HEK293T (cell line): ENCODE data around the gene HS6ST2.

ENCODE experiments used
- CTCF ChIA-PET: fragments of 350-600 bp; formaldehyde crosslinking; extraction: SDS; loops from one replicate; lab custom pipeline; 2021; ENCODE audit warnings: antibody characterized with exemption, inconsistent platforms; lab: Yijun Ruan, JAX
- POLR2A ChIA-PET: fragments of 350-600 bp; formaldehyde crosslinking; extraction: SDS; loops from one replicate; lab custom pipeline; 2020; ENCODE audit warnings: antibody characterized with exemption, inconsistent platforms; lab: Yijun Ruan, JAX
- DNase-seq: peaks from one replicate; pipeline ENCODE4 v3.0.0; 2012; ENCODE audit warnings: mixed read lengths; ENCODE audit errors: extremely low spot score
- ARNT ChIP-seq: fragments of 450-650 bp; IDR thresholded peaks from 2 replicates; pipeline ENCODE4 v1.6.1; 2017; ENCODE audit warnings: mild to moderate bottlenecking
- BHLHE40 ChIP-seq: fragments of 450-650 bp; IDR thresholded peaks from 2 replicates; pipeline ENCODE4 v1.6.1; 2016; ENCODE audit warnings: mild to moderate bottlenecking, moderate library complexity, borderline replicate concordance
- CTBP1 ChIP-seq: fragments of 450-650 bp; IDR thresholded peaks from 2 replicates; pipeline ENCODE4 v1.6.1; 2016; ENCODE audit warnings: borderline replicate concordance
- ELF4 ChIP-seq: fragments of 450-650 bp; IDR thresholded peaks from 2 replicates; pipeline ENCODE4 v1.6.1; 2017; ENCODE audit warnings: antibody characterized with exemption
- FOXA1 ChIP-seq: fragments of 450-650 bp; IDR thresholded peaks from 2 replicates; pipeline ENCODE4 v1.6.1; 2016; ENCODE audit warnings: mild to moderate bottlenecking
- FOXK2 ChIP-seq: fragments of 450-650 bp; IDR thresholded peaks from 2 replicates; pipeline ENCODE4 v1.6.1; 2016; ENCODE audit warnings: mild to moderate bottlenecking
- FOXM1 ChIP-seq: fragments of 450-650 bp; IDR thresholded peaks from 2 replicates; pipeline ENCODE4 v1.6.1; 2017; ENCODE audit warnings: mild to moderate bottlenecking, borderline replicate concordance
- HDGF ChIP-seq: fragments of 450-650 bp; IDR thresholded peaks from 2 replicates; pipeline ENCODE4 v1.6.1; 2017; ENCODE audit warnings: antibody characterized with exemption, borderline replicate concordance
- L3MBTL2 ChIP-seq: fragments of 450-650 bp; conservative IDR thresholded peaks from 2 replicates; pipeline ENCODE4 v1.6.1; 2016; ENCODE audit warnings: mild to moderate bottlenecking
- LEF1 ChIP-seq: fragments of 450-650 bp; IDR thresholded peaks from 2 replicates; pipeline ENCODE4 v1.6.1; 2017; ENCODE audit warnings: mild to moderate bottlenecking, borderline replicate concordance
- NFRKB ChIP-seq: fragments of 450-650 bp; IDR thresholded peaks from 2 replicates; pipeline ENCODE4 v1.6.1; 2016; ENCODE audit warnings: mild to moderate bottlenecking, moderate library complexity
- SP1 ChIP-seq: fragments of 450-650 bp; IDR thresholded peaks from 2 replicates; pipeline ENCODE4 v1.6.1; 2017
- SUZ12 ChIP-seq: fragments of 450-650 bp; IDR thresholded peaks from 2 replicates; pipeline ENCODE4 v1.6.1; 2016; ENCODE audit warnings: mild to moderate bottlenecking
- TARDBP ChIP-seq: fragments of 450-650 bp; IDR thresholded peaks from 2 replicates; pipeline ENCODE4 v1.6.1; 2016
- ZNF384 ChIP-seq: fragments of 450-650 bp; IDR thresholded peaks from 2 replicates; pipeline ENCODE4 v1.6.1; 2016
- TF ChIP-seq, protein P1 (sequence below): fragments of 450-650 bp; IDR thresholded peaks from 2 replicates; pipeline ENCODE4 v1.6.1; 2016

HS6ST2 gene

DNA sequence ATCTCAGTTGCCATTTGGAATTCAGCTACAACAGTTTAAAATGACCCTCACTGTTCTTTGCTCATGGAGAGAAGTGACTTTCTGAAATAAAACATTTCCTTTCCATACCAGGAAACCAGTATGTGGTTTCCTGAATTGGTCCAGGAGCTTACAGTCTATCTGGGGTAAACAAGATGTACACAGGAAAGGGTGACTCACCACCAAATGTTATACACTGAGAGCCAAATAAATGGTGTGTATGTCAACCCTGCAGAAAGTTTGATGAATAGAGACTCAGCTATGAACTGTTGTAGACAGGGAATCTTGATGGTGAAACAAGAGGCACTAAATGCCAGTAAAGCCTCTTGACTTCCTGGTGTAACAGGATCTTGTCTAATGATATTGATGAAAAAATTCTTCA is 100.4 kb downstream of the HS6ST2 start:
- no peak for DNase-seq
- ChIA-PET CTCF (no interaction called here), POLR2A (no interaction called here)
- TF ChIP-seq L3MBTL2: no peak
- no peak for TF ChIP-seq NFRKB
- TF ChIP-seq ARNT: no peak
- TF ChIP-seq, protein P1, sequence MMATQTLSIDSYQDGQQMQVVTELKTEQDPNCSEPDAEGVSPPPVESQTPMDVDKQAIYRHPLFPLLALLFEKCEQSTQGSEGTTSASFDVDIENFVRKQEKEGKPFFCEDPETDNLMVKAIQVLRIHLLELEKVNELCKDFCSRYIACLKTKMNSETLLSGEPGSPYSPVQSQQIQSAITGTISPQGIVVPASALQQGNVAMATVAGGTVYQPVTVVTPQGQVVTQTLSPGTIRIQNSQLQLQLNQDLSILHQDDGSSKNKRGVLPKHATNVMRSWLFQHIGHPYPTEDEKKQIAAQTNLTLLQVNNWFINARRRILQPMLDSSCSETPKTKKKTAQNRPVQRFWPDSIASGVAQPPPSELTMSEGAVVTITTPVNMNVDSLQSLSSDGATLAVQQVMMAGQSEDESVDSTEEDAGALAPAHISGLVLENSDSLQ: no peak

DNA sequence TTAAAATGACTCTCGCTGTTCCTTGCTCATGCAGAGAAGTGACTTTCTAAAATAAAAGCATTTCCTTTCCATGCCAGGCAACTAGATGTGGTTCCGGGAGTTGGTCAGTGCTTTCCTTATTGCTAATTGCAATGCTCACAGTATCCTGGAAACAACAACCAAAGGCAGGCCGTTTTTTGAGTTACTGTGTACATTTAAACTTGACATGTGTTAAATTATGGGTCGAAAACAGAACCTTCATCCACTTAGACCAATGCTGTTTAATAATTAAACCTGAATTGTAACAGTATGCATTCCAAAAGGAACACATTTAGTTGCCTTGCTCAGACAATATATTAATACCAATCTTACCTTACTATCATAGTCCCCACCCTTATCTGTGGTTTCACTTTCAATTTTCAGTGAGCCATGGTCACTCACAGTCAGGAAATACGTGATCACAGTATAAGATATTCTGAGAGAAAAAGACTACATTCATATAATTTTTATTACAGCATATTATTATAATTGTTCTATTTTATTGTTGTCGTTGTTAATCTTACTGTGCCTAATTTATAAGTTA is 102.6 kb downstream of the HS6ST2 start:
- DNase-seq: no peak
- no peak for TF ChIP-seq ELF4
- TF ChIP-seq SUZ12: no peak
- TF ChIP-seq NFRKB: no peak
- no peak for TF ChIP-seq SP1
- TF ChIP-seq, protein P1: no peak
- TF ChIP-seq ZNF384: no peak
- TF ChIP-seq FOXM1: no peak
- no peak for TF ChIP-seq L3MBTL2
- no peak for TF ChIP-seq BHLHE40
- no peak for TF ChIP-seq FOXK2
- TF ChIP-seq FOXA1: no peak
- no peak for TF ChIP-seq CTBP1
- POLR2A ChIA-PET: no interaction called here
- CTCF ChIA-PET: no interaction called here

DNA sequence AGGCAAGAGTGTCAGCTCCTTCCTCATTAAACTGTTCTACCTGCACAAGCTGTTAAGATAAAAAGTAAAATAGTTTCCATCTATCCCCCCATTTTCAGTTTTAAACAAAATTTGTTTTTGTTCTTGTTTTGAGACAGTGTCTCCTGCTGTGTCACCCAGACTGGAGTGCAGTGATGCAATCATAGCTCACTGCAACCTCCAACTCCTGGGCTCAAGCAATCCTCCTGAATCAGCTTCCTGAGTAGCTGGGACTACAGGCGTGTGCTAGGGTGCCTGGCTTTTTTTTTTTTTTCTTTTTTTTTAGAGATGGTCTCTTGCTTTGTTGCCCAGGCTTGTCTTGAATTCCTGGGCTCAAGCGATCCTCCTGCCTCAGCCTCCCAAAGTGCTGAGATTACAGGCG is 105.4 kb downstream of the HS6ST2 start:
- CTCF ChIA-PET: no interaction called here
- POLR2A ChIA-PET: no interaction called here
- TF ChIP-seq, protein P1: no peak
- TF ChIP-seq LEF1 (no peak), SUZ12 (no peak), FOXA1 (no peak)
- no peak for DNase-seq

DNA sequence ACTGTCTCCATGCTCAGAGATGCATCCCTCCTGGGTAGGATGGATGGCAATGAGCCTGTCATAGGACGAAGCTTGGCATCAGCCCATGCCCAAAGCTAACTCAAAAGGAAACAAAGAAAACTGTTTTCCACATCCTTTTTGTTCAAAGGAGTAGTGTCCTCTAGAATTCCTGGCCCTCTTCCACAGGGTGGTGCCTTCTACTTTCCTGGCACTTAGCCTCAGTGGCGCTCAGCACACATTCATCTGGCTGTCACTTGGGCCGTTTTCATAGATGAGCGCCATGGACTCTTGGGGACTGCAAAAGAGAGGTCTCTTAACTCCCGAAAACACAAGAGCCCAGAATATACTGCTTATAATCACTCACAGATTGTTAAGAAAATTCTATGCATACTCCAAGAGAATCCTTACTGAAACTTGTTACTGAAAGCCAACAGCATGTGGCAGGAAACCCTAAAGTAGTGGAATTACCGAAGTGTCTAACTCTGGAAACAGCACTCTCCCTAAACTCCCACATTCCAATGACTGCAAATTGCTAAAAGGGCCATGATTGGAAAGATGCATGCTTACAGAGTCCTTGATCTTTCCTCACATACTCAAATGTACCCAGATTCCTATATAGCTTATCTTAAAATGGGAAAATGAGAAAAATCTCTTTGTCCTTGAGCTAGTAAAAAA is 110.0 kb downstream of the HS6ST2 start:
- ChIA-PET POLR2A (no interaction called here), CTCF (interaction anchor here (0.6 kb wide), 1 partner anchor 1086 kb away, joined by 4 read pairs; no protein-coding TSS in a partner anchor)
- TF ChIP-seq ZNF384 (no peak), NFRKB (no peak), HDGF (no peak)
- DNase-seq: no peak

DNA sequence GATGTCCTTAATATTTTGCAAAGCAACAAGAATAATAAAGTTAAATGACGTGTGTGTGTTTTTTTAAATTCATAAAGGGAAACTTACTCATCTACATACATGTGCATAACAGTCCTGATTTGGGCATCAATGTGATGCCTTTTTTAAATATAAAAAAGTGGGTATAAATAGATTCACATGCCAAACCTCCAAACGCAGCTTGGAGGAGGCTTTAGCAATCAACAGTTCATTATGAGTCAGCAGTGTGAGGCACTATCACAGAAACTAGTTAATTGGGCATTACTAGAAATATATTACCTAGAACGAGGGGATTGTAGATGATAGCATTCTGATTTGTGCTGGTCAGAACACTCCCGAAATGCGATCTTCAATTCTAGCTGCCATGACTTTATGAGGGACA is 115.1 kb downstream of the HS6ST2 start:
- no peak for TF ChIP-seq L3MBTL2
- DNase-seq: no peak
- POLR2A ChIA-PET: no interaction called here
- CTCF ChIA-PET: no interaction called here

DNA sequence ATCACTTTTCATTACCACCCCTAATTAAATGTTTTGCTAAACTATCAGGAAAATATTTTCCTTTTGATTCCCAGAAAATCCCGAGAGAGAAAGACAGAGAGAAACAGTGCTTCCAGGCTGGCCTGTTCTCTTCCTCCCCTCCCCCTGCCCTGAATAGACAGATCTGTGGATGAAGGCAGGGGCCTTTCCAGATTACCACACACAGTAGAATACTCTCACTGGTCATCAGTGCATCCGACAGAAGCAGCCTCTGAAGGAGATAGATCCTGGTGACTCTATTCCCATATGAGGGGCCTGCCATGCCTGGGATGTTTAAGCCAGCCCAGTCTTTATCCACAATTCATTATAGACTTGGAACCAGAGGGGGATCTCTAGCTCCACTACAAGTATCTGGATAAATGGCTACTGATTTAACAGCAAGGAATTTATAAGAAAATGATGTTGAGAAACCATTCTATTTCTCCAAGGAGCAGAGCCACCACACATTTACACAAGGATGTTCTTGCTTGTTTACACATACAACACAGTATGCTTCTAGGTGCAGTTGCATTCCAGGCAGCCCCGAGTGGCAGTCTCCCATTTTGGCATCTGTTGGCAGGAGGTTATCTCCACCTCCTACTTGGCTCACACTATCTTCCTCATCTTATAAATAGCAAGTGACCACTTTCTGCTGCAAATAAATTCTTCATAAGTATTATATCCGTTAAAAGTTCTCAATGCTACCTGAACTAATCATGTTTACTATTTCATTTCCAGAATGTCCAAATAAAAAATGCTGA is 115.8 kb downstream of the HS6ST2 start:
- DNase-seq: no peak
- CTCF ChIA-PET: no interaction called here
- POLR2A ChIA-PET: no interaction called here
- TF ChIP-seq NFRKB: no peak
- TF ChIP-seq CTBP1: no peak
- no peak for TF ChIP-seq ZNF384
- TF ChIP-seq SP1: no peak
- TF ChIP-seq ELF4: no peak
- no peak for TF ChIP-seq FOXM1
- TF ChIP-seq LEF1: no peak
- no peak for TF ChIP-seq FOXA1
- no peak for TF ChIP-seq FOXK2
- TF ChIP-seq ARNT: no peak
- no peak for TF ChIP-seq L3MBTL2
- TF ChIP-seq, protein P1: no peak
- TF ChIP-seq TARDBP: no peak
- no peak for TF ChIP-seq HDGF
- TF ChIP-seq SUZ12: no peak
- TF ChIP-seq BHLHE40: no peak
